ENCODE measurements around the gene ZEB2.

DNA sequence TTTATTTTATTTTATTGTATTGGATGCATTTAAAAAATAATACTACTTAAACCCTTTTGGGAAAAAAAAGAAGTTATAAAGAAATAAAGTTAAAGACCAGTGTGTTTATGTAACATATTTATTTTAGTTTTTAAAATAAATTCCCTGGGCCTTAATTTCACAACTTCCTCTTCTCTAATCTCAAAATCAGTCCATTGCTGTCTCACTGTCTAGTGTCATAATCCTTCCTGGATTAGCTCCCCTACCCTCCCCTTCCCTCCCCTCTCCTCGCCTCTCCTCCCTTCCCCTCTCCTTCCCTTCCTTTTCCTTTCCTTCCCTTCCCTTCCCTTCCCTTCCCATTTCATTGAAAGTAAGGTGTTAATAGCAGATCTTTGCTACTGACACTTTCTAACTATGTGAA lies 40.3 kb upstream of the ZEB2 start:
- TF ChIP-seq, protein P1, sequence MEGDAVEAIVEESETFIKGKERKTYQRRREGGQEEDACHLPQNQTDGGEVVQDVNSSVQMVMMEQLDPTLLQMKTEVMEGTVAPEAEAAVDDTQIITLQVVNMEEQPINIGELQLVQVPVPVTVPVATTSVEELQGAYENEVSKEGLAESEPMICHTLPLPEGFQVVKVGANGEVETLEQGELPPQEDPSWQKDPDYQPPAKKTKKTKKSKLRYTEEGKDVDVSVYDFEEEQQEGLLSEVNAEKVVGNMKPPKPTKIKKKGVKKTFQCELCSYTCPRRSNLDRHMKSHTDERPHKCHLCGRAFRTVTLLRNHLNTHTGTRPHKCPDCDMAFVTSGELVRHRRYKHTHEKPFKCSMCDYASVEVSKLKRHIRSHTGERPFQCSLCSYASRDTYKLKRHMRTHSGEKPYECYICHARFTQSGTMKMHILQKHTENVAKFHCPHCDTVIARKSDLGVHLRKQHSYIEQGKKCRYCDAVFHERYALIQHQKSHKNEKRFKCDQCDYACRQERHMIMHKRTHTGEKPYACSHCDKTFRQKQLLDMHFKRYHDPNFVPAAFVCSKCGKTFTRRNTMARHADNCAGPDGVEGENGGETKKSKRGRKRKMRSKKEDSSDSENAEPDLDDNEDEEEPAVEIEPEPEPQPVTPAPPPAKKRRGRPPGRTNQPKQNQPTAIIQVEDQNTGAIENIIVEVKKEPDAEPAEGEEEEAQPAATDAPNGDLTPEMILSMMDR (IDR thresholded peaks at IDR 0.05; ENCODE audit: control extremely low read depth in 1 of 3, insufficient read depth in 1 of 3, low read depth in 1 of 3, low read length in 3 of 3), result no peak
- no peak for TF ChIP-seq GTF2F1 (IDR thresholded peaks at IDR 0.05; ENCODE audit: borderline replicate concordance, low read depth, low read length)
- no peak for TF ChIP-seq TAF1 (IDR thresholded peaks at IDR 0.05; ENCODE audit: low read depth, low read length)
- no peak for TF ChIP-seq EZH2 (IDR thresholded peaks at IDR 0.05; ENCODE audit: low read depth, low read length, severe bottlenecking)
- no peak for TF ChIP-seq KDM1A (IDR thresholded peaks at IDR 0.05; ENCODE audit: borderline replicate concordance, low read length)
- no peak for TF ChIP-seq SRF (IDR thresholded peaks at IDR 0.05; ENCODE audit: low read depth, low read length)
- no peak for TF ChIP-seq CHD2 (IDR thresholded peaks at IDR 0.05; ENCODE audit: low read length)
- TF ChIP-seq POLR2A (IDR thresholded peaks at IDR 0.05; ENCODE audit: control extremely low read depth in 1 of 2, low read depth in 2 of 2, low read length in 2 of 2), result no peak
- TF ChIP-seq JUND (IDR thresholded peaks at IDR 0.05; ENCODE audit: low read length), result no peak
- no peak for TF ChIP-seq EP300 (IDR thresholded peaks at IDR 0.05; ENCODE audit: borderline replicate concordance in 1 of 2, low read depth in 2 of 2, low read length in 2 of 2)
- TF ChIP-seq PHF8 (conservative IDR thresholded peaks at IDR 0.05; ENCODE audit: low read depth, low read length), result no peak
- no peak for TF ChIP-seq CBX8 (IDR thresholded peaks at IDR 0.05; ENCODE audit: borderline replicate concordance, low read depth, low read length)
- no peak for TF ChIP-seq JUN (IDR thresholded peaks at IDR 0.05; ENCODE audit: low read depth, low read length)
